Liver (tissue), 3 donors: Measurements from ENCODE around the gene UGT2B7.

Source experiments
- CTCF ChIP-seq: fragments of 150-350 bp; IDR thresholded peaks from 2 replicates; pipeline ENCODE4 v1.5.1; 2017; ENCODE audit warnings: improper control_type of control experiment, low read depth, low read length; ENCODE audit not compliant: missing input control
- EGR1 ChIP-seq, 2 donors: IDR thresholded peaks; 2 replicates each; pipeline ENCODE4 v1.6.1; 2016 to 2018; ENCODE audit warnings: antibody characterized with exemption in 2 of 2, low read depth in 2 of 2
- GABPA ChIP-seq, 2 donors: IDR thresholded peaks in 1 of 2; conservative IDR thresholded peaks in 1 of 2; 2 replicates each; pipeline ENCODE4 v1.6.1; 2016; ENCODE audit warnings: antibody characterized with exemption in 2 of 2, mild to moderate bottlenecking in 1 of 2, moderate library complexity in 1 of 2
- HNF4G ChIP-seq: IDR thresholded peaks from 2 replicates; pipeline ENCODE4 v1.6.1; 2016; ENCODE audit warnings: antibody characterized with exemption
- JUND ChIP-seq, 2 donors: IDR thresholded peaks; 2 replicates each; pipeline ENCODE4 v1.6.1; 2016; ENCODE audit warnings: antibody characterized with exemption in 2 of 2
- RAD21 ChIP-seq, 2 donors: IDR thresholded peaks; 2 replicates each; pipeline ENCODE4 v1.6.1; 2016; ENCODE audit warnings: antibody characterized with exemption in 2 of 2, mild to moderate bottlenecking in 2 of 2
- REST ChIP-seq: IDR thresholded peaks from 2 replicates; pipeline ENCODE4 v1.6.1; 2016; ENCODE audit warnings: antibody characterized with exemption, mild to moderate bottlenecking
- RXRA ChIP-seq, 2 donors: IDR thresholded peaks; 2 replicates each; pipeline ENCODE4 v1.6.1; 2017 to 2018; ENCODE audit warnings: antibody characterized with exemption in 2 of 2, mild to moderate bottlenecking in 1 of 2
- SP1 ChIP-seq: IDR thresholded peaks from 2 replicates; pipeline ENCODE4 v1.6.1; 2018; ENCODE audit warnings: antibody characterized with exemption, mild to moderate bottlenecking
- TAF1 ChIP-seq: conservative IDR thresholded peaks from 2 replicates; pipeline ENCODE4 v1.6.1; 2016; ENCODE audit warnings: antibody characterized with exemption, mild to moderate bottlenecking
- YY1 ChIP-seq: IDR thresholded peaks from 2 replicates; pipeline ENCODE4 v1.6.1; 2016; ENCODE audit warnings: antibody characterized with exemption, mild to moderate bottlenecking
- ZBTB33 ChIP-seq: IDR thresholded peaks from 2 replicates; pipeline ENCODE4 v1.6.1; 2016; ENCODE audit warnings: antibody characterized with exemption
- TF ChIP-seq, protein P1 (sequence below): IDR thresholded peaks from 2 replicates; pipeline ENCODE4 v1.6.1; 2016; ENCODE audit warnings: antibody characterized with exemption
- TF ChIP-seq, protein P2 (sequence below): IDR thresholded peaks from 2 replicates; pipeline ENCODE4 v1.6.1; 2016; ENCODE audit warnings: antibody characterized with exemption
- donor health status: healthy.
- donor health status: healthy.

DNA sequence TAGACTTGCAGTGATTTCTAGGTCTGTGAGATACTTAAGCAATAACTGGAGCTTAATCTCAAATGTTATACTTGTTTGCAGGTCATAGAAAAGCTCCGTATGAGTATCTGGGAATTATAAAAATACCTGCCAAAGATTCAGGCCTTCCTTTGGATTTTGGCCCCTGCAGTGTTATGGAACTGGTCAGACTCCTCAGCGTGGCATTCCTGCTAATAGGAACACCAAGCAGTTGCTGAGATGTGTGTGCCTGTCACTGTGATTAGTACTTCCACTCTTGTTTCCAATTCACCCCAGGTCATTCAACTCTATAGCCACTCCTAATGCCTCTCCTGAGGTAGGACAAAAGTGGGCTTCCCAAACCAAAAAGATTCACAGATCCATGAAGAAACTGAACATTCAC, 7.8 kb upstream of the UGT2B7 start:
- TF ChIP-seq ZBTB33 (no peak), CTCF (no peak), TAF1 (no peak), RAD21 (IDR thresholded peaks at IDR 0.05) (no peak), EGR1 (IDR thresholded peaks at IDR 0.05; ENCODE audit: low read depth in 2 of 2) (no peak), SP1 (no peak), GABPA (IDR thresholded peaks at IDR 0.05 in 1 of 2, conservative IDR thresholded peaks at IDR 0.05 in 1 of 2) (no peak), REST (no peak), RXRA (IDR thresholded peaks at IDR 0.05) (no peak), HNF4G (no peak), JUND (IDR thresholded peaks at IDR 0.05) (no peak), YY1 (no peak)
- TF ChIP-seq, protein P1, sequence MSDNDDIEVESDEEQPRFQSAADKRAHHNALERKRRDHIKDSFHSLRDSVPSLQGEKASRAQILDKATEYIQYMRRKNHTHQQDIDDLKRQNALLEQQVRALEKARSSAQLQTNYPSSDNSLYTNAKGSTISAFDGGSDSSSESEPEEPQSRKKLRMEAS = no peak
- TF ChIP-seq, protein P2, sequence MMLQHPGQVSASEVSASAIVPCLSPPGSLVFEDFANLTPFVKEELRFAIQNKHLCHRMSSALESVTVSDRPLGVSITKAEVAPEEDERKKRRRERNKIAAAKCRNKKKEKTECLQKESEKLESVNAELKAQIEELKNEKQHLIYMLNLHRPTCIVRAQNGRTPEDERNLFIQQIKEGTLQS = no peak
